Measurements from ENCODE around the gene PLK3.
"Not testable (repeated sequence)": the region's sequence is repeated elsewhere in the genome, so short reads cannot be mapped to it uniquely, and the experiment has no call there.

Gene PLK3

DNA sequence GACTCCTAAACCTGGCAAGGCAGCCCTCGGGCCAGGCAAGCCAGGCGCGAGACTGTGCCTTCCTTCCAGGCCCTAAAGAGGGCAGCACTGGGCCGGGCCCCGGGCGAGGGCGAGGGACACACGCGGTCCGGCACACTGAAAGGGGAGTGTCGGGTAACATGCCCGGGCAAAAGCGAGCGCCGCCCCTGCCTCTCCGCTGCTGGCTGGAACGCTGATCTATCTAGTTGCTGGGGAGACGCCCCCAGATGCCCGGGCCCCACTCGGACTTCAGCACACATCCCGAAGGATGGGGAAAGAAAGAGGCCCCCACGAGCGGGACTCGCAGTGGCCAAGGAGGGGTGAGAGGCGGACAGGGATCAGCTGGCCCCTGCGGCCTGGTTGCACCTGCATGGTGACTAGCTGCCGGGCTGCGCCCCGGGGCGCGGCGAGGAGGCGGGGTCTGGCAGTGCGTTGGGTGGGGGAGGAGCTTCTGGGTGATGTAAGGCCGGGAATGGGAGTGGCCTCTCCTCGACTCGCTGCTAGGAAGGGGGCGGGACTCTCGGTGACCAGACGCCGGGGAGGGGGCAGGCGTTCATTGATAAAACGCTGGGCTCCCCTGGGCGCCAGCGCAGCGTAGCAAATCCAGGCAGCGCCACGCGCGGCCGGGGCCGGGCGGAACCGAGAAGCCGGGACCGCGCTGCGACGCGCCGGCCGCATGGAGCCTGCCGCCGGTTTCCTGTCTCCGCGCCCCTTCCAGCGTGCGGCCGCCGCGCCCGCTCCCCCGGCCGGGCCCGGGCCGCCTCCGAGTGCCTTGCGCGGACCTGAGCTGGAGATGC is at the start of gene PLK3:
Gene PLK3 (plus strand): TSS at position 608 of the 815 bp plus-strand sequence. CDS start 87 bp downstream, at position 695.
- peak; percentile 97 for DNase-seq

- DNase-seq: no peak
These were observed 42.8 kb upstream of the PLK3 start for GRCh38 chr1:44757420-44757819.

DNA sequence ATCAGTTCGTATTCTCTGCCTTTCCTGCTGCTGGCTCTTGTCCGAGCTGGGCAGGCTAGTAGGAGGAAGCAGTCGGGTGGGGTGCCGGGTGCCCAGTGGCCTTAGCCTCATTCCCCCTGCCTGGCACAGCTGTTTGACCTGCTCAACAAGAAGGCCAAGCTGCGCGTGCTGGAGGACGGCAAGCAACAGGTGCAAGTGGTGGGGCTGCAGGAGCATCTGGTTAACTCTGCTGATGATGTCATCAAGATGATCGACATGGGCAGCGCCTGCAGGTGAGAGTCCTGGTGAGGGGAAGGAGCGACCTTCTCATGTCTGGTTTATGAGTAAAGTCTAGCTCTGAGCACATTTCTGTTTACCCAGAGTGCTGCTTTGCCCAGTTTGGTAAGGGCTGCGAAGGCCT is 41.1 kb upstream of the PLK3 start:
- no peak for DNase-seq

- DNase-seq: no peak
These were observed 39.3 kb upstream of the PLK3 start for GRCh38 chr1:44760876-44761275.

- not testable (repeated sequence) for DNase-seq
These were observed 33.8 kb upstream of the PLK3 start for GRCh38 chr1:44766421-44766820.

GRCh38 chr1:44775078-44775929 is 24.9 kb upstream of the PLK3 start, which contains the start of gene RPS8:
Gene RPS8, plus strand, starts transcription at chr1:44775540. Its CDS starts 57 bp downstream, at chr1:44775597.
- peak; percentile 87 for DNase-seq

GRCh38 chr1:44775930-44776729 is 24.0 kb upstream of the PLK3 start:
- peak; percentile 44 for DNase-seq

GRCh38 chr1:44776730-44777068 is 23.5 kb upstream of the PLK3 start:
- DNase-seq: no peak

- no peak for DNase-seq
These were observed 22.6 kb upstream of the PLK3 start for GRCh38 chr1:44777547-44777946.

- no peak for DNase-seq
These were observed 22.1 kb upstream of the PLK3 start for GRCh38 chr1:44777969-44778635.

DNA sequence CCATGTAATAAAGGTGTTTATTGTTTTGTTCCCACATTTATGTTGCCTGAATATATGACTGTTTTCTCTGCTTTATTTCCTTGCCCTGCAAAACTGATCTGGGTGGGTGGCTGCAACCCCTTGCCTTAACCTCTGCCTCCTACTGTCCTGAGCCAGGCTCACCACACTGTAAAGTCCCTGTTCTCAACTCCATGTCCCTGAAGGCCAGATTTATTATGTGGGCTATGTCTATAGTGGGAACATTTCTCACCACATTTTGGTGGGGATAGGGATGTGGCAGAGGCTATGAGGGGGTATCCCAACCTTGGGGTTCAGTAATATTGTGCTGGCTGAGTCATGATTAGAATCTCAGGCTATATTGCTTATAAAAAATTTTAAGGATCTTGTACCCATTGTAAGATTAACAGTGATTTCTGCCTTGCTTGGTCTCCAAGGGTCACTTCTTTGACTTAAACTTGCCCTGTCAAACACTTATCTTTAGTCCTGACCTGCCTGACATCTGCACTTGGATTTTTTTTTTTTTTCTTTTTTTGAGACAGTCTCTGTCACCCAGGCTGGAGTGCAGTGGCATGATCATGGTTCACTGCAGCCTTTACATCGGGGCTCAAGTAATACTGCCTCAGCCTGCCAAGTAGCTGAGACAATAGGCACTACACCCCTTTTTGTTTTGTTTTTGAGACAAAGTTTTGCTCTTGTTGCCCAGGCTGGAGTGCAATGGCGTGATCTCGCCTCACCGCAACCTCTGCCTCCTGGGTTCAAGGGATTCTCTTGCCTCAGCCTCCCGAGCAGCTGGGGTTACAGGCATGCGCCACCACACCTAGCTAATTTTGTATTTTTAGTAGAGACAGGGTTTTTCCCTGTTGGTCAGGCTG is 21.2 kb upstream of the PLK3 start:
- no peak for DNase-seq

DNA sequence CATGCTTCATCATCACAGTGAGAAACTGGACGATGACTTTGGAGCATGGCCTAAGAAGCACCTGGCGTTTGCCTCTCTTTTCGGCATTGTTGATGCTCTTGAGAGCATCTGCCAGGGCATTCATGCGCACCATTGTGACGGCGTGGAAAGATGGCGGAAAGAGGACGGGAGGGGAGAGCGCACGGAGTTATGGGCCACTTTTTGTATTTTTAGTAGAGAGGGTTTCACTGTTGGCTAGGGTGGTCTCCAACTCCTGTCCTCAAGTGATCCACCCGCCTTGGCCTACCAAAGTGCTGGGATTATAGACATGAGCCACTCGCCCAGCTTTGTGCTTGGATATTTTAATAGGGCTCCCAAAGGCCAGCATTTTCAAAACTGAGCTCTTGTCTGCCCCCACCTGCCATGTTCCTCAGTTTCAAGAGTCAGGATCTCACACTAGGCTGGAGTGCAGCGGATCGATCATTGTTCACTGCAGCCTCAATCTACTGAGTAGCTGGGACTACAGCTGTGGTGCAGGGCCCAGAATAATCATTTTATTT is 19.5 kb upstream of the PLK3 start:
- no peak for DNase-seq

DNA sequence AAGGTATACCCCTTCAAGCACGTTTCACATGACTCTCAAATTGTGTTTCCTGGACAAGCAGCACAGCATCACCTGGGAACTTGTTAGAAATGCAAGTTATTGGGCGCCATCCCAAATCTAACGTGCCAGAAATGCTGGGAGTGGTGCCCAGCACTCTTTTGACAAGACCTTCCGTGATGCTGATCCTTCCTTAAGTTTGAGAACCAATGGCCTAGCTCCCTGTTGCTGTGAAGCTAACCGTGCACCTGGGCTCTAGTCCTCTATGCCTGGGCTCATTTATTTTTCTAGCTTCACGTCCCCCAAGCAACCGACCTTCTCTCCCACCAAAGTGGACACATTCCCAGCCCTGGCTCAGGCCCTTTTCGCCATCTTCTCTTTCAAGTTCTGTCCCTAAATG is 16.5 kb upstream of the PLK3 start:
- no peak for DNase-seq

- peak; percentile 43 for DNase-seq
These were observed 15.8 kb upstream of the PLK3 start for GRCh38 chr1:44784094-44785028.

DNA sequence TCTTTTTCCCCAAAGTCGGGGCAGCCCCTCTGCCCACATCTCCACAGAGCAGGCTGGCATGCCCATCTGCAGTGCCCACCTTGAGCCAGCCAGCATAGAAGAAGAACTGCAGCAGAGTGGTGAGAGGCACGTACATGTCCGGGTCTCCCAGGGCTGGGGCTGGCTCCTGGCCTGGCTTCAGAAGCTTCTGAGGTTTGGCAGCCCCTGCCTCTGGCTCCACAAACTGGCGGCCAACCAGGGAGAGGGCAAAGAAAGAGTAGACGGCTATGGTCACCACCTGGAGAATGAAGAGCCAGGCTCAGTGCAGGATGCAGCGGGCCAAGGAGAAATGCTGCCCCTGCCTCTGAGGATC is 15.2 kb upstream of the PLK3 start:
- no peak for DNase-seq

- no peak for DNase-seq
These were observed 14.6 kb upstream of the PLK3 start for GRCh38 chr1:44785501-44786137.

DNA sequence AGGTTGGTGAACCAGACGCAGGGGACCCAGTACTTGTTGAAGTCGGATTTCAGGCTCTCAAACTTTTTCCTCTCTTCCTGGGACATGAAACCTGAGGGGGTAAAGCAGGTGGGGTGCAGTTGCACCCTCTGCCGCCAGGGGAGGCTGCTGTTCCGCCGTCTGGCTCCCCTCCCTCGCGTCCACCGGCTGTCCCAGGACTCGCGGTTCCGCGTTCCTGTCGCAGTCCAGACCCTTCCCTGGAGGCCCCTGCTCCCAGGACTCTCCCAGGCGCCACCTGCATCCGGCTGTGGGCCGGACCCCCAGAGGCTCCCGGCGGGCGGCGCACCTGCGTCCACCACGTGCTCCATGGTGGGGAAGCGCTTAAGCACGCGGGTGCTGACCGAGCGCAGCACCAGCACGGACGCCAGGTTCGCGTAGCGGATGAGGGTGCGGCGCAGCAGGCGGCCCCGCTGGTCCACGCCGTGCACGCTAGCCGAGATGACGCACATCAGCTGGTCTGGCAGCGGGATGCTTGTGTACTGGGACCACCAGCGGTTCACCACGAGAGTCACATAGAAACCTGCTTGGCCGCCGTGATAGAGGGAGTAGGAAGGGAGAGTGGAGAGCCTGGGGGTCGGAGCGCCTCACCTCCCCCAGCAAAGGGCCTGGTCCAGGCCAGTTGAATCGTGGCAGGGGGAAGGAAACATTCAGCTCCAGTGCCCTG is 13.9 kb upstream of the PLK3 start:
- DNase-seq: peak; percentile 88

DNA sequence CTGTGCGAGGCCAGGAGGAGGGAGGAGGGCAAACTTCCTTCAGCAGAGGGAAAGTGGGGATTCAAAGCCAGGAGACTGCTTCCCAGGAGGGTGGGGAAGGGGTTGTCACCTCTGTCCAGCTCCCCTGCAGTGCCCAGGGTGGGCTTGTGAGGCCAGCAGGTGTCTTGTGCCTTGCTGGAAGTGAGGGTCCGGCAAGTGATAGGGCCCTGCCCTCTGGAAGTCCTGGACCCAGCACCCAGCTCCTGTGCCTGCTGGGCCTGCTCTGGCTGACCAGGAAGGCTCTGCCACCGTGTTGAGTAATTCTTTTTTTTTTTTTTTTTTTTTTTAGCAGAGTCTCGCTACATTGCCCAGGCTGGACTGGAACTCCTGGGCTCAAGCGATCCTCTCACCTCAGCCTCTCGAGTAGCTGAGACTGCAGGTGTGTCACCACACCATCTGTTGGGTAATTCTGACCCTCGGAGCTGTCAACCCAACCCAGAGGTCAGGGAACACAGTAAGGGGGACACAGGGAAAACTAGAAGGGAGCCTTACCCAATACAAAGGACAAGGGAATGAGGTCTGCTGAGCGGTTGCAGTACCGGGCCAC is 13.2 kb upstream of the PLK3 start:
- no peak for DNase-seq

GRCh38 chr1:44787506-44787905 is 12.7 kb upstream of the PLK3 start:
- no peak for DNase-seq
